GM19239 (cell line): Measurements from ENCODE around the gene AKR7A2.
"Not testable (repeated sequence)": the region's sequence is repeated elsewhere in the genome, so short reads cannot be mapped to it uniquely, and the experiment has no call there.

Source experiments
- DNase-seq: peaks from one replicate; pipeline ENCODE4 v3.0.0; 2011; ENCODE audit warnings: low spot score; ENCODE audit not compliant: insufficient read length
- FAIRE-seq: peaks from 2 replicates; lab custom pipeline; 2011; peaks lifted over from hg19 to GRCh38; lab: Jason Lieb, UNC

Gene AKR7A2

DNA sequence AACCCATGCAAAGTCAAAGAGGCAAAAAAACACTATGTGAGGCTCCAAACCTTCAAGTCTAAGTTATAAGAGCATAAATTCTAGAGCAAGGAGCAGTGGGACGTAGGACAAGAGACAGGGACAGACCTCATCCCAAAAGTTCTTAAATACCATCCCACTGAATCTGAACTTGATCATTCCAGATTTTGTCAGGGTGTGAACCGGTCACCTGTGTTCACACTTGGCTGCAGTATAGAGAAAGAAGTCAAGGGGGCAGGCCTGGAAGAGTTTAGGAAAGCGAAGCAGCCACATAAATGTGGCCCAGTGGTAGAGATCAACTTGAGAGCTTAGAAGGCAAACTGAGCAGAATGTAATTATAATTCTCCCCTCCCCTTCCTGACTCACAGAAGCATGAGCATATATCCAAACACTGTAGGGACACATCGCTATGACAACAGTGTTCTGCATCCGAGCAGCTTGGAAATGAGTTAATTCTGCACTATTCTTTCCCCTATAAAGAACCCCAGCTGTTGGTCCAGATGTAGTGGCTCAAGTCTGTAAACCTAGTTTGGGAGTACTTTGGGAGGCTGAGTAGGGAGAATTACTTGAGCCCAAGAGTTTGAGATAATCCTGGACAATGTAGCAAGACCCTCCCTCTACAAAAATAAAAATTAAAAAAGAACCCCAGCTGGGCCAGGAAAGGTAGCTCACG is 2.7 kb downstream of the AKR7A2 start:
- no peak for DNase-seq
- no peak for FAIRE-seq

DNA sequence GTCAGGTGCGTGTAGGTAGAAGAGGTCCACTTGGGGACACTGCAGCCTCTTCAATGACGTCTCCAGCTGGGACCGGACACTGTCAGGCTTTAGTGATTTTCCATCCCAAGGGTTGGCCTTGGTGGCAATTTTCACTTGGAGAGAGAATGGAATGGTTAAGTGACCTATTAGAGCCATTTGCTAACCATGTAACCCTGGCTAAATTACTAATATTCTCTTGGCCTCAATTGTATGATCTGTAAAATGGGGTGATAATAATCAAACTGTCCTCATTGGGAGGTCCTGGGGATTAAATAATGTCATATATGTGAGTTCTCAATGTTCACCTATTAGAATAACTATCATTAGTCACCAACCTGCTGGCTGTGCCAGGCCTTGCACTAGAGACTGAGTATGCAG is 3.4 kb downstream of the AKR7A2 start:
- no peak for FAIRE-seq
- DNase-seq, result no peak

DNA sequence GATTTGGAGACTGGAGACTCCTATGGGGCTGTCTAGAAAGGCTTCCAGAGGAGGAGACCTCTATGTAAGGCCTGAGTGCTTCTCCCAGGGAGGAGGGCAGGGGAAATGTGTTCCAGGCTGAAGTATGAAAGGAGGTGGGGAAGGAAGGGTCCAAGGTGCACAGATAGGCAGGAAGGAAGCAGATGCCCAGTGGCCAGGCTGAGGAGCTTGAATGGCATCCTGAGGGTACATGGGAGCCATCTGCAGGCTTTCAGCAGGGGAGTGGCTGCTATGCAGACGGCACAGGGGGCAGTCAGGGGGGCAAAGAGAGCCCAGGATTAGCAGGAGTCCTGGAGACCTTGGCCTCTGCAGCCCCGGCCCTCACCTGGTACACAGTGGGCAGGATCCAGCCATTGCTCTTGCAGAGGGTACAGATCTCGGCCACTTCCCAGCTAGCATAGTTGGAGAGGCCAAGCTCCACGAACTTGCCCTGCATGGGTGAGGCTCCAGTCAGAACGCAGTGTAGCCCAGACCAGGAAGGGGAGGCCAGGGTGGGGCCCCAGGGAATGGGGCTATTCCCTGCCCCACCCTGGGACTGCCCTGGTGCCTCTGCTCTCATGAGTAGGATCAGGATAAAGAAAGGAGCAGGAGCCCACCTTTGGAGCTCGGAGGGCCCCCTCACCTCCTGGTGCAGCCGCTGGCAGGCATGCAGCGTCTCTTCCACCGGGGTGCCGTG is 4.0 kb downstream of the AKR7A2 start:
- FAIRE-seq, result no peak
- DNase-seq, result no peak

DNA sequence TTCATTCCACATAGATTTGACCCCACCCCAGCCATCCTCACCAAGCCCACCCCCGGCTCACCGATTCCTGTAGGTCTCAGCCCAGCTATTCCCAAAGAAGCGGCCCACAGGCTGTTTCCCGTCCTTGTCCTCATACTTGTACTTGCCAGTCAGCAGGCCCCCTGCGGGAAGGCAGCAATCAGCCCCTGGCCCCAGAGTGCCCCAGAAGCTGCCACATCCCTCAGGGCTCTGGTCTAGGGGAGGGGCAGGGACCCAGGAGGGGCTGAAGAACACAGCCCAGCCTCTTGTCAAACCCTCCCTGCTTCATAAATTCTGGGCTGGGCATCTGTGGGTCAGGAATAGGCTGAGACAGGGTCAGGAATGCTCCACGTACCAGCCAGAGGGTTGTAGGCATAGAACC is 5.0 kb downstream of the AKR7A2 start:
- FAIRE-seq (no peak), DNase-seq (no peak)

DNA sequence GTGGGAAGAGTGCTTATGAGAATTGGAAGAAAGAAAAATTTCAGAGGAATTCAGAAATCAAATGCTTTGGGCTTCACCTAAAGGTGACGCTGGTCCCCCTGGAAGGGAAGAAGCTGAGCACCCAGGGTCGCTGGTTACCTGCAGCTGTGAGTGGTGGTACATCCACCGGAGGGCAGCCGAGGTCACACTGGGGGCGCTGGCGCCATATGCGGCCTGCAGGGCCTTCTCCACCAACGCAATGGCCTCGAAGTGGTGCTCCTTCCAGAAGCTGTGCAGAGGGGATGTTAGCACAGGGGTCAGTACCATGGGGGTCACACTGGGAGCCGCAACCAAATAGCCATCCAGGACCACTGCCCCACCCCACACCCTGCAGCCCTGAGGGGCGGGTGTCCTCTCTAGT is 6.1 kb downstream of the AKR7A2 start:
- DNase-seq (no peak), FAIRE-seq (no peak)

GRCh38 chr1:19304081-19304480 is 7.9 kb downstream of the AKR7A2 start:
- FAIRE-seq, DNase-seq: not testable (repeated sequence)

DNA sequence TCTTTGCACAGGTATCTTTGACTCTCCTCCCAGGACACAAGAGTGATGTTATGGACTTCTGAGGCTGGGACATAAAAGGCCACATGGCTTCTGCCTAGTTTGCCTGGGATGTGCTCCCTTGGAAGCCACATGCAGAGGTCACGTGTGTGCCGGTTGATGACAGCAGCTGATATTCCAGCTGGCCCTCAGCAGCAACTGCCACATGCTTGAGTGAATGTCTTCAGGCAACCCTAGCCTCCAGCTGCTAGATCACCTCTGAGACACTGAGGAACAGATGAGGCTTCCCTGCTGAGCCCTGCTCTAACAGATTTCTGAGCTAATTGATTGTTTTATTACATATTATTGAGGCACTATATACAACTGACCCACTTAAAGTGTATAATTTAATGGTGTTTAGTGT is 11.7 kb downstream of the AKR7A2 start:
- no peak for DNase-seq
- no peak for FAIRE-seq

GRCh38 chr1:19294638-19295037 is 17.3 kb downstream of the AKR7A2 start:
- FAIRE-seq (no peak), DNase-seq (no peak)

DNA sequence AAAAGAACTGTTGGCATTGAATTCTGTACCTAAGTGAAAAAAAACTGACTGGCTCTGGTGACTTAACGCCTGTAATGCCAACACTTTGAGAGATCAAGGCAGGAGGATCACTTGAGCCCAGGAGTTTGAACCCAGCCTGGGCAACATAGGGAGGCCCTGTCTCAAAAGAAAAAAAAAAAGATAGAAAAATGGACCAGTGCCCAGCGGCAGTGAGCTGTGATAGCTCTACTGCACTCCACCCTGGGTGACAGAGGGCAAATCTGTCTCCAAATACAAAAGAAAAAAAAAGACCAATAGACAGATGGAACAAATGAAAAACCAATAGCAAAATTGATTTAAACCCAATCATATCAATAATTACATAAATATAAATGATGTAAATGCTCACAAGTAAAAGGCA is 22.7 kb downstream of the AKR7A2 start:
- DNase-seq, result no peak

DNA sequence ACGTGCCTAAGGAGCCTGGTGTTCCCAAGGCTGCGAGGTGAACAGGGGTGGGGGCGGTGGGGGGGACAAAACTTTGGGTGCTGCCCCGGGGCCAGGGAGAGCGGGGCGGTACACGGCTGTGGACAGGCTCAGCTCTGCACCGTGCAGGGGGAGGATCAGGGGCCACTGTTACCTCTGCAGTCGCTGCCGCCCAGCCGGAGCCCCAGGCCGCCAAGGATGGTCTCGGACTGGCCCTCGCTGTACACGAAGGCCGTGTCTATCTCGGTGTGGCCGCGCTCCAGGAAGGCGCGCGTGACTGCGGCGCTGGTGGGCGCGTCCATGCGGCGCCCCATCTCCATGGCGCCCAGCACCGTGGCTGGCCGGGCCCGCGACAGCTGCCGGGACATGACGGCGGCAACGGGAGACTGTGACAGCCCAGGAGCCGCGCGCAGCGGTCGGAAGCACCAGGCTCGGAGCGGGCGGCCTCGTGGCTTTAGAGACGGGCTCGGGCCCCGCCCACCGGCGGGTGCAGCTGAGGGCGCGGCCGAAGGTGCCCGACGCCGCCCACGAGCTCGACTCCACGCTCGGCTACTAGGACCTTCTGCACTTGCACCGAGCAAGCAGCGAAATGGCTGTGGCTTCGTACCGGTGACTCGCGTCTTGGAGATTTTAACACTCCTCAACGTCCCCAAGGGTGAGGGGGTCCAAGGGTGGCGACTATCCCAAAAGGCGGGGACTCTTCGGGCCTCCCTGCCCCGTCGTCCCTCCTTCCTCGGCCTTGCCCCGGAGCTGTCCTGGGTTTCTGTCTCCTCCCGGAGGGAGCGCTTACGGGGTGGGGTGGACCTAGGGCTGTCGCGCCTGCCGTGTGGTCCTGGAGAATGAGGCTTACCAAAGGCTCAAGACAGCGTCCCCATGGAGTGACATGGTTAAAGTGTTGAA is 23.4 kb downstream of the AKR7A2 start, which contains the start of gene AKR7A3:
Gene AKR7A3 (minus strand): TSS at position 447 of the 918 bp plus-strand sequence. CDS start 61 bp downstream, at position 386.
- DNase-seq, FAIRE-seq: not testable (repeated sequence)

More for the DNA sequence above, 22.7 kb downstream of the AKR7A2 start:
- FAIRE-seq, result no peak

DNA sequence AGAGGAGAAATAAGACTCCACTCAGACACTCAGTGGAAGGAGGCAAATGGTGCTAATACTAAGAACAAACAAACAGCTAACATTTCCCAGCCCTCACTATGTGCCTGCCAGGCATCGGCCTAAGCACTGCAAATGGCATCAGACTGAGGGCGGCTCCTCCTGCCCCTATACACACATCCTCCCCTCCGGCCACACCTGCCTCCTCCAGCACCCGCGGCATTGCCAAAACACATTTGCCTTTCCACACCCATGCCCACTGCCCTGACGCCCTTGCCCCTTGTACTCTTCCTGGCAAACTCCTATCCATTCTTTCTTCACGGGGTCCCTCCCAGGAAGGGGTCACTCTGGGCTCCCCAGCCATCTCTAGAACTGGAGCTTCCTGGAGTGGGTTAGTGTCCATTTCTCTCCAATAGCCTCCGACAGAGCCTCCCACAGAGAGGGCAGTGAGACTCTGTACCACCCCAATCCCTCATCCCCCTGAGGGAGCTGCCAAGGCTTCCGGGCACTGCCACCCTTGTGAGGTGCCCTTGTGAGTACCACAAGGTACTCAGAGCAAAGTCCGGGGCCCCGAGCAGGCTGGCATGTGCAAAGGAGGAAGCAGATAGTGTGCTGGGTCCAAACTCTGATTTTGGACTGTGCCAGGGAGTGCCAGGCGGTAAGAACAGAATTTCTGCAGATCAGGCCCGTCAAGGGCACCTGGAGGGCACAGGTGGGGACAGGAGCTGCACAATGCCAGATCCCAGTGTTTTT is 24.3 kb downstream of the AKR7A2 start:
- no peak for FAIRE-seq

DNA sequence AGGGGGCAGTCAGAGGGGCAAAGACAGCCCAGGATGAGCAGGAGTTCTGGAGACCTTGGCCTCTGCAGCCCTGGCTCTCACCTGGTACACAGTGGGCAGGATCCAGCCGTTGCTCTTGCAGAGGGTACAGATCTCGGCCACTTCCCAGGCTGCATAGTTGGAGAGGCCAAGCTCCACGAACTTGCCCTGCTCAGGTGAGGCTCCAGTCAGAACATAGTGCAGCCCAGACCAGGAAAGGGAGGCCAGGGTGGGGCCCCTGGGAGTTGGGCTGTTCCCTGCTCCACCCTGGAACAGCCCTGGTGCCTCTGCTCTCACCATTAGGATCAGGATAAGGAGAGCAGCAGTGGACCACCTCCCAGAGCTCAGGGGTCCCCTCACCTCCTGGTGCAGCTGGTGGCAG is 26.1 kb downstream of the AKR7A2 start:
- DNase-seq, FAIRE-seq: not testable (repeated sequence)

More for the DNA sequence above, 24.3 kb downstream of the AKR7A2 start:
- no peak for DNase-seq

GRCh38 chr1:19285366-19285765 is 26.6 kb downstream of the AKR7A2 start:
- FAIRE-seq, DNase-seq: not testable (repeated sequence)

GRCh38 chr1:19284881-19285280 is 27.1 kb downstream of the AKR7A2 start:
- no peak for DNase-seq
- no peak for FAIRE-seq

- FAIRE-seq, result no peak
- DNase-seq, result no peak
Observed at GRCh38 chr1:19283891-19284290, 28.1 kb downstream of the AKR7A2 start.

DNA sequence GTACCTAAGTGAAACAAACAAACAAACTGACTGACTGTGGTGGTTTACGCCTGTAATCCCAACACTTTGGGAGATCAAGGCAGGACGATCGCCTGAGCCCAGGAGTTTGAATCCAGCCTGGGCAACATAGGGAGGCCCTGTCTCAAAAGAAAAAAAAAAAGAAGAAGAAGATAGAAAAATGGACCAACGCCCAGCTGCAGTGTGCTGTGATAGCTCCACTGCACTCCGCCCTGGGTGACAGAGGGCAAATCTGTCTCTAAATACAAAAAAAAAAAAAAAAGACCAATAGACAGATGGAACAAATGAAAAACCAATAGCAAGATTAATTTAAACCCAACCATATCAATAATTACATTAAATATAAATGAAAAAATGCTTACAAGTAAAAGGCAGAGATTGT is 37.3 kb downstream of the AKR7A2 start:
- no peak for DNase-seq
- no peak for FAIRE-seq

- FAIRE-seq, DNase-seq: not testable (repeated sequence)
Observed at GRCh38 chr1:19273844-19274531, 38.0 kb downstream of the AKR7A2 start.

GRCh38 chr1:19273106-19273843 is 38.7 kb downstream of the AKR7A2 start:
- no peak for DNase-seq
- FAIRE-seq, result no peak

DNA sequence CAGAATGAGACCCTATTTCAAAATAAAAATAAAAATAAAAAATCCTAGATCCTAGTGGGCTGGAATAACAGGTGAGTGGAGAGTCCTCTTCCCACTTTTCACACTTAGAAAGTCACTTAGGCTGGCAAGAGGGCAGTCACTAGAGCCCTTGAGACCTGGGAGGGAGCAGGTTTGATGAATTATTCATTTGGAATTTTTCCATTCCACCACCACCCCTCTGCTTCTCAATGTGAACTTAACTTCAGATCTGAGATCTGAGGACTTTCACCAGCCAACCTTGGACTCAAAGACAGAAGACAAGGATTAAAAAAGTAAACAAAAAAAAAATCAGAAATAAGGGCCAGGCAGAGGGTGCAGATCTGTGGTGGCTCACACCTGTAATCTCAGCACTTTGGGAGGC is 39.9 kb downstream of the AKR7A2 start:
- no peak for FAIRE-seq
- no peak for DNase-seq
